Lower lobe of right lung (tissue), 2 donors: Measurements from ENCODE around the gene SPEF1. TPM values are rescaled to one million over a fixed set of nuclear protein-coding genes. Genes with fewer than 3 reads are reported as not detected.

ENCODE experiments used
- ATAC-seq, 2 donors: fragments of 200-7000 bp; cut with Tn5 transposase; one replicate each; pipeline ENCODE4 v1.9.1; 2020 to 2022; ENCODE audit warnings: mild to moderate bottlenecking in 2 of 2, moderate library complexity in 2 of 2
- DNase-seq: peaks from one replicate; pipeline ENCODE4 v3.0.0-alpha.2; 2020
- H3K27ac ChIP-seq: fragments of 200-600 bp; one replicate; pipeline ENCODE4 v1.8.0; 2022
- H3K27me3 ChIP-seq: fragments of 200-600 bp; one replicate; pipeline ENCODE4 v1.8.0; 2022; ENCODE audit warnings: low read depth
- H3K36me3 ChIP-seq: fragments of 200-600 bp; one replicate; pipeline ENCODE4 v1.8.0; 2022; ENCODE audit warnings: mild to moderate bottlenecking
- H3K4me1 ChIP-seq: fragments of 200-600 bp; one replicate; pipeline ENCODE4 v1.8.0; 2022
- H3K4me3 ChIP-seq: fragments of 200-600 bp; one replicate; pipeline ENCODE4 v1.8.0; 2022; ENCODE audit warnings: mild to moderate bottlenecking
- H3K9me3 ChIP-seq: fragments of 200-600 bp; one replicate; pipeline ENCODE4 v1.8.0; 2022
- CTCF ChIP-seq: fragments of 200-600 bp; IDR thresholded peaks from one replicate; pipeline ENCODE4 v1.8.0; 2022; ENCODE audit warnings: antibody characterized with exemption, mild to moderate bottlenecking
- intact Hi-C: fragments of 100-400 bp; cut with DNase I; formaldehyde crosslinking; loops from one replicate; pipeline ENCODE4 v1.11.0; 2022
- total RNA-seq: library from RNA; stranded (reverse); fragmentation: NEBNext Ultra II Directional; extraction: Animal tissue kit (Norgen Biotek cat#: 25700); gene quantifications from one replicate; pipeline ENCODE4 v1.2.1, GENCODE V29; 2021
- donor health status: DM: no; HTN: yes; CAD: no; lungs with severe emphysema.

Gene SPEF1
- total RNA-seq, 1 donor from 2014 or later, result 3.9 TPM

- intact Hi-C loops, result no loop called here
- DNase-seq, result peak; percentile 82
- Histone ChIP-seq H3K9me3 (no peaks in the 10 kb centered on the region), H3K4me3 (peak overlapping the region; percentile 48), H3K27me3 (peaks cover 5% of the 10 kb centered on the region), H3K27ac (no peak overlapping the region), H3K36me3 (peaks cover 26% of the 10 kb centered on the region), H3K4me1 (peaks cover 29% of the 10 kb centered on the region)
- ATAC-seq, result peak; percentile 62 to 71
- no peak for TF ChIP-seq CTCF
Observed at GRCh38 chr20:3751675-3752385, 29.4 kb downstream of the SPEF1 start.

- no peaks in the 10 kb centered on the region for H3K9me3 ChIP-seq
- intact Hi-C loops, result no loop called here
- no peak for DNase-seq
- H3K27ac ChIP-seq, result no peak overlapping the region
- H3K27me3 ChIP-seq, result peaks cover 5% of the 10 kb centered on the region
- H3K36me3 ChIP-seq, result peaks cover 28% of the 10 kb centered on the region
- H3K4me1 ChIP-seq, result peaks cover 29% of the 10 kb centered on the region
- H3K4me3 ChIP-seq, result peak overlapping the region; percentile 48
- no peak for TF ChIP-seq CTCF
- ATAC-seq, result no peak
Observed at GRCh38 chr20:3751305-3751674, 30.0 kb downstream of the SPEF1 start.

- Histone ChIP-seq H3K9me3 (no peaks in the 10 kb centered on the region), H3K4me3 (no peak overlapping the region), H3K4me1 (peaks cover 34% of the 10 kb centered on the region), H3K27ac (no peak overlapping the region), H3K27me3 (peaks cover 5% of the 10 kb centered on the region), H3K36me3 (peaks cover 35% of the 10 kb centered on the region)
- TF ChIP-seq CTCF, result peak; percentile 70
- DNase-seq, result peak; percentile 63
- intact Hi-C loops, result no loop called here
- ATAC-seq, result peak; percentile 37 to 38
Observed at GRCh38 chr20:3749689-3750531, 31.3 kb downstream of the SPEF1 start.

GRCh38 chr20:3749087-3749688 lies 32.1 kb downstream of the SPEF1 start:
- peaks cover 5% of the 10 kb centered on the region for H3K27me3 ChIP-seq
- peaks cover 37% of the 10 kb centered on the region for H3K4me1 ChIP-seq
- no peak overlapping the region for H3K4me3 ChIP-seq
- ATAC-seq (no peak), DNase-seq (no peak)
- peaks cover 41% of the 10 kb centered on the region for H3K36me3 ChIP-seq
- intact Hi-C loops, result no loop called here
- no peaks in the 10 kb centered on the region for H3K9me3 ChIP-seq
- no peak for TF ChIP-seq CTCF
- no peak overlapping the region for H3K27ac ChIP-seq

GRCh38 chr20:3748073-3748472 lies 33.2 kb downstream of the SPEF1 start:
- H3K4me1 ChIP-seq, result peaks cover 34% of the 10 kb centered on the region
- H3K27ac ChIP-seq, result no peak overlapping the region
- ATAC-seq, result no peak
- intact Hi-C loops, result no loop called here
- no peak for DNase-seq
- H3K9me3 ChIP-seq, result no peaks in the 10 kb centered on the region
- H3K4me3 ChIP-seq, result no peak overlapping the region
- peaks cover 44% of the 10 kb centered on the region for H3K36me3 ChIP-seq
- no peak for TF ChIP-seq CTCF
- peaks cover 5% of the 10 kb centered on the region for H3K27me3 ChIP-seq
